HEK293 (cell line): Measurements from ENCODE around the gene SLMAP.

Experiments
- CTCF ChIA-PET: fragments of 350-600 bp; formaldehyde crosslinking; extraction: SDS; loops from one replicate; lab custom pipeline; 2021; ENCODE audit warnings: antibody characterized with exemption; lab: Yijun Ruan, JAX
- POLR2A ChIA-PET: fragments of 300-600 bp; formaldehyde crosslinking; extraction: SDS; loops from one replicate; lab custom pipeline; 2020; ENCODE audit warnings: antibody characterized with exemption, inconsistent platforms; lab: Yijun Ruan, JAX
- H3K27ac ChIP-seq: fragments of 200-500 bp; sonication (Bioruptor generic); 2 replicates; pipeline ENCODE4 v1.5.1; 2014; ENCODE audit warnings: low read depth, low read length, control low read depth, inconsistent platforms; ENCODE audit errors: extremely low read depth
- H3K36me3 ChIP-seq, 2 experiments: fragments of 200-500 bp in 1 of 2; sonication (Bioruptor generic) in 1 of 2; 1 replicate in 1 of 2; 2 replicates in 1 of 2; pipeline ENCODE4 v1.5.1; 2014 to 2017; ENCODE audit warnings: inconsistent platforms in 2 of 2, low read length in 2 of 2; ENCODE audit not compliant: control insufficient read depth in 2 of 2, insufficient read depth in 1 of 2
- H3K4me1 ChIP-seq: fragments of 200-500 bp; sonication (Bioruptor generic); 2 replicates; pipeline ENCODE4 v1.5.1; 2014; ENCODE audit warnings: mild to moderate bottlenecking, low read length, inconsistent platforms; ENCODE audit not compliant: control insufficient read depth, insufficient read depth
- H3K4me3 ChIP-seq: 2 replicates; pipeline ENCODE4 v1.5.1; 2011; ENCODE audit warnings: low read depth, mild to moderate bottlenecking, control low read depth, low read length, moderate library complexity
- H3K9me3 ChIP-seq: fragments of 200-500 bp; sonication (Bioruptor generic); 2 replicates; pipeline ENCODE4 v1.5.1; 2014; ENCODE audit warnings: low read depth, low read length, inconsistent platforms; ENCODE audit not compliant: control insufficient read depth, insufficient read depth
- ELK4 ChIP-seq: IDR thresholded peaks from 2 replicates; pipeline ENCODE4 v1.6.1; 2011; ENCODE audit warnings: mild to moderate bottlenecking, low read depth, low read length, borderline replicate concordance
- GLIS1 ChIP-seq: fragments of 450-650 bp; formaldehyde crosslinking; IDR thresholded peaks from 2 replicates; pipeline ENCODE4 v1.5.1; 2016; ENCODE audit warnings: missing biosample characterization, missing genetic modification characterization
- KLF10 ChIP-seq: fragments of 450-650 bp; IDR thresholded peaks from 2 replicates; pipeline ENCODE4 v1.5.1; 2018; ENCODE audit warnings: missing biosample characterization, mild to moderate bottlenecking, missing genetic modification characterization
- PRDM1 ChIP-seq: fragments of 450-650 bp; formaldehyde crosslinking; IDR thresholded peaks from 2 replicates; pipeline ENCODE4; 2016; ENCODE audit warnings: missing biosample characterization, missing genetic modification characterization
- PRDM10 ChIP-seq: fragments of 450-650 bp; formaldehyde crosslinking; IDR thresholded peaks from 2 replicates; pipeline ENCODE4 v1.5.1; 2016; ENCODE audit warnings: missing biosample characterization, missing genetic modification characterization
- PRDM4 ChIP-seq: fragments of 450-650 bp; formaldehyde crosslinking; IDR thresholded peaks from 2 replicates; pipeline ENCODE4 v1.5.1; 2017; ENCODE audit warnings: missing biosample characterization, missing genetic modification characterization
- ZBTB1 ChIP-seq: fragments of 450-650 bp; formaldehyde crosslinking; IDR thresholded peaks from 2 replicates; pipeline ENCODE4 v1.5.1; 2016; ENCODE audit warnings: missing biosample characterization, missing genetic modification characterization
- ZBTB7A ChIP-seq: fragments of 450-650 bp; formaldehyde crosslinking; IDR thresholded peaks from 2 replicates; pipeline ENCODE4 v1.5.1; 2016; ENCODE audit warnings: low read depth, missing biosample characterization, missing genetic modification characterization
- ZEB2 ChIP-seq: fragments of 450-650 bp; formaldehyde crosslinking; IDR thresholded peaks from 2 replicates; pipeline ENCODE4 v1.5.1; 2016; ENCODE audit warnings: missing biosample characterization, missing genetic modification characterization
- ZNF112 ChIP-seq: fragments of 450-650 bp; formaldehyde crosslinking; IDR thresholded peaks from 2 replicates; pipeline ENCODE4 v1.5.0; 2017; ENCODE audit warnings: missing biosample characterization, missing genetic modification characterization
- ZNF121 ChIP-seq: fragments of 450-650 bp; formaldehyde crosslinking; IDR thresholded peaks from 2 replicates; pipeline ENCODE4 v1.5.1; 2016; ENCODE audit warnings: missing biosample characterization, missing genetic modification characterization
- ZNF157 ChIP-seq: fragments of 450-650 bp; formaldehyde crosslinking; IDR thresholded peaks from 2 replicates; pipeline ENCODE4 v1.5.1; 2016; ENCODE audit warnings: missing biosample characterization, missing genetic modification characterization
- ZNF324 ChIP-seq: fragments of 450-650 bp; formaldehyde crosslinking; IDR thresholded peaks from 2 replicates; pipeline ENCODE4 v1.5.1; 2016; ENCODE audit warnings: missing biosample characterization, missing genetic modification characterization
- ZNF37A ChIP-seq: fragments of 450-650 bp; IDR thresholded peaks from 2 replicates; pipeline ENCODE4 v1.5.1; 2018; ENCODE audit warnings: missing biosample characterization, missing genetic modification characterization
- ZNF426 ChIP-seq: fragments of 450-650 bp; formaldehyde crosslinking; IDR thresholded peaks from 2 replicates; pipeline ENCODE4 v1.5.1; 2017; ENCODE audit warnings: missing biosample characterization, missing genetic modification characterization, mild to moderate bottlenecking, inconsistent platforms, moderate library complexity
- ZNF548 ChIP-seq: fragments of 450-650 bp; formaldehyde crosslinking; IDR thresholded peaks from 2 replicates; pipeline ENCODE4 v1.5.1; 2016; ENCODE audit warnings: missing biosample characterization, missing genetic modification characterization
- ZNF555 ChIP-seq: fragments of 450-650 bp; formaldehyde crosslinking; conservative IDR thresholded peaks from 2 replicates; pipeline ENCODE4 v1.5.1; 2017; ENCODE audit warnings: missing biosample characterization, mild to moderate bottlenecking, missing genetic modification characterization, inconsistent platforms
- ZNF701 ChIP-seq: fragments of 450-650 bp; formaldehyde crosslinking; IDR thresholded peaks from 2 replicates; pipeline ENCODE4 v1.5.1; 2016; ENCODE audit warnings: missing biosample characterization, missing genetic modification characterization
- ZNF707 ChIP-seq: fragments of 450-650 bp; formaldehyde crosslinking; IDR thresholded peaks from 2 replicates; pipeline ENCODE4 v1.5.1; 2016; ENCODE audit warnings: missing biosample characterization, missing genetic modification characterization
- ZNF777 ChIP-seq: fragments of 450-650 bp; formaldehyde crosslinking; IDR thresholded peaks from 2 replicates; pipeline ENCODE4 v1.5.1; 2017; ENCODE audit warnings: missing biosample characterization, missing genetic modification characterization, borderline replicate concordance
- ZNF791 ChIP-seq: fragments of 450-650 bp; formaldehyde crosslinking; IDR thresholded peaks from 2 replicates; pipeline ENCODE4 v1.5.1; 2016; ENCODE audit warnings: missing biosample characterization, missing genetic modification characterization
- ZNF830 ChIP-seq: fragments of 450-650 bp; IDR thresholded peaks from 2 replicates; pipeline ENCODE4 v1.5.0; 2018; ENCODE audit warnings: missing biosample characterization, missing genetic modification characterization, low read depth, mild to moderate bottlenecking, moderate library complexity
- ZSCAN23 ChIP-seq: fragments of 450-650 bp; formaldehyde crosslinking; IDR thresholded peaks from 2 replicates; pipeline ENCODE4 v1.5.1; 2016; ENCODE audit warnings: missing biosample characterization, missing genetic modification characterization
- ZSCAN4 ChIP-seq: fragments of 450-650 bp; formaldehyde crosslinking; IDR thresholded peaks from 2 replicates; pipeline ENCODE4 v1.5.1; 2017; ENCODE audit warnings: missing biosample characterization, missing genetic modification characterization

SLMAP gene

GRCh38 chr3:57745101-57745500 is 11.0 kb upstream of the SLMAP start:
- H3K4me1 ChIP-seq: no peaks in the 10 kb centered on the region
- H3K4me3 ChIP-seq: no peak overlapping the region
- no peak for TF ChIP-seq ZNF426 (tag by site-specific recombination)
- TF ChIP-seq ZSCAN23 (tag by site-specific recombination): no peak
- TF ChIP-seq ZNF830 (tag by site-specific recombination): no peak
- TF ChIP-seq ZNF157: no peak
- TF ChIP-seq PRDM10 (tag by site-specific recombination): no peak
- TF ChIP-seq ZNF701 (tag by site-specific recombination): no peak
- TF ChIP-seq ZNF777 (tag by site-specific recombination): no peak
- no peak for TF ChIP-seq ZNF548
- TF ChIP-seq ZNF555: no peak
- TF ChIP-seq ZNF121 (tag by site-specific recombination): no peak
- no peak for TF ChIP-seq ZNF112 (tag by site-specific recombination)
- no peak for TF ChIP-seq KLF10 (tag by site-specific recombination)
- TF ChIP-seq ZBTB1 (tag by site-specific recombination): no peak
- ChIA-PET POLR2A (no interaction called here), CTCF (no interaction called here)
- no peaks in the 10 kb centered on the region for H3K9me3 ChIP-seq
- no peak overlapping the region for H3K27ac ChIP-seq
- H3K36me3 ChIP-seq: no peaks in the 10 kb centered on the region

- H3K4me1 ChIP-seq: no peaks in the 10 kb centered on the region
- H3K27ac ChIP-seq: no peak overlapping the region
- TF ChIP-seq ZNF37A (tag by site-specific recombination): no peak
- TF ChIP-seq, all 188 proteins: peak for 0
- ChIA-PET POLR2A (no interaction called here), CTCF (interaction anchor here (0.6 kb wide), 1 partner anchor 501 kb away, joined by 6 read pairs; no protein-coding TSS in a partner anchor)
- no peak overlapping the region for H3K4me3 ChIP-seq
- no peaks in the 10 kb centered on the region for H3K36me3 ChIP-seq
- no peaks in the 10 kb centered on the region for H3K9me3 ChIP-seq
Measured at GRCh38 chr3:57746156-57747010, 9.7 kb upstream of the SLMAP start.

GRCh38 chr3:57749542-57749941 is 6.6 kb upstream of the SLMAP start:
- CTCF ChIA-PET: no interaction called here
- TF ChIP-seq PRDM1 (no peak), ZNF324 (tag by site-specific recombination) (no peak), ZNF37A (tag by site-specific recombination) (no peak), GLIS1 (no peak), ELK4 (no peak), ZEB2 (tag by site-specific recombination) (no peak), PRDM4 (no peak), ZNF707 (tag by site-specific recombination) (no peak), ZBTB7A (tag by site-specific recombination) (no peak), ZNF791 (tag by site-specific recombination) (no peak), ZSCAN4 (tag by site-specific recombination) (no peak)
- POLR2A ChIA-PET: no interaction called here
- H3K27ac ChIP-seq: no peak overlapping the region
- no peaks in the 10 kb centered on the region for H3K36me3 ChIP-seq
- no peaks in the 10 kb centered on the region for H3K9me3 ChIP-seq
- H3K4me1 ChIP-seq: no peaks in the 10 kb centered on the region
- H3K4me3 ChIP-seq: no peak overlapping the region
